Endothelial cell of umbilical vein (primary cell): ENCODE measurements around the gene PAIP2B. TPM values are rescaled to one million over a fixed set of nuclear protein-coding genes. Genes with fewer than 3 reads are reported as not detected.

Experiments
- BruUV-seq: library from RNA; stranded (reverse); fragments of 400-500 nt; replicated peaks from 2 replicates; lab custom pipeline; 2021; lab: Mats Ljungman, UMichigan
- CTCF ChIA-PET: fragments of 300-600, 350-600 bp; sonication (Branson Sonifier 250); formaldehyde crosslinking; loops from one replicate; lab custom pipeline; 2021; ENCODE audit warnings: antibody characterized with exemption, inconsistent platforms; lab: Charles Lee
- POLR2A ChIA-PET: fragments of 300-600, 350-600 bp; sonication (Branson Sonifier 250); formaldehyde crosslinking; loops from one replicate; lab custom pipeline; 2021; ENCODE audit warnings: antibody characterized with exemption, inconsistent platforms; lab: Charles Lee
- DNase-seq: peaks from one replicate; pipeline ENCODE4 v3.0.0-alpha.2; 2011; ENCODE audit warnings: low read depth, low spot score
- FAIRE-seq: peaks from 2 replicates; lab custom pipeline; 2011; peaks lifted over from hg19 to GRCh38; lab: Jason Lieb, UNC
- H2AFZ ChIP-seq: 2 replicates; pipeline ENCODE4 v1.6.0; 2012; ENCODE audit warnings: low read depth, low read length, control low read depth, inconsistent platforms
- H3K27ac ChIP-seq: 2 replicates; pipeline ENCODE4 v1.5.1; 2011; ENCODE audit warnings: low read depth, mild to moderate bottlenecking, control low read depth, low read length, moderate library complexity; ENCODE audit not compliant: insufficient read depth
- H3K27me3 ChIP-seq, 2 experiments: 2 replicates each; pipeline versions ENCODE4 v1.6.0 to v1.6.1; 2011; ENCODE audit warnings: low read length in 2 of 2, mixed read lengths in 1 of 2; ENCODE audit not compliant: control insufficient read depth in 2 of 2, insufficient read depth in 2 of 2
- H3K36me3 ChIP-seq, 2 experiments: 2 replicates in 1 of 2; 3 replicates in 1 of 2; pipeline ENCODE4 v1.5.1; 2011; ENCODE audit warnings: low read length in 2 of 2, mild to moderate bottlenecking in 1 of 2, moderate library complexity in 1 of 2; ENCODE audit not compliant: control insufficient read depth in 2 of 2, insufficient read depth in 2 of 2; ENCODE audit errors: extremely low read depth in 1 of 2
- H3K4me1 ChIP-seq: 3 replicates; pipeline ENCODE4 v1.5.1; 2011; ENCODE audit warnings: mild to moderate bottlenecking, low read length; ENCODE audit not compliant: control insufficient read depth, insufficient read depth; ENCODE audit errors: extremely low read depth
- H3K4me2 ChIP-seq: 2 replicates; pipeline ENCODE4 v1.6.1; 2011; ENCODE audit warnings: low read length, control low read depth, mixed read lengths; ENCODE audit not compliant: insufficient read depth
- H3K4me3 ChIP-seq, 3 experiments: fragments of 200-600 bp in 1 of 3; sonication (generic), shearing (Covaris generic) in 1 of 3; replicated peaks in 1 of 3; 2 replicates each; pipeline ENCODE4 v1.5.1; 2011 to 2016; ENCODE audit warnings: control low read depth in 3 of 3, low read length in 3 of 3, mild to moderate bottlenecking in 2 of 3, inconsistent platforms in 1 of 3, low read depth in 1 of 3, moderate library complexity in 1 of 3; ENCODE audit not compliant: insufficient read depth in 1 of 3
- H3K79me2 ChIP-seq: 2 replicates; pipeline ENCODE4 v1.6.0; 2012; ENCODE audit warnings: low read length, inconsistent platforms; ENCODE audit not compliant: control insufficient read depth, insufficient read depth
- H3K9ac ChIP-seq: replicated peaks from 2 replicates; pipeline ENCODE3; 2011; ENCODE audit warnings: low read length, control low read depth; ENCODE audit not compliant: insufficient read depth; ENCODE audit errors: extremely low read depth
- H3K9me1 ChIP-seq: replicated peaks from 3 replicates; pipeline ENCODE4 v1.6.0; 2011; ENCODE audit warnings: mild to moderate bottlenecking, low read length; ENCODE audit not compliant: control insufficient read depth, insufficient read depth; ENCODE audit errors: extremely low read depth
- H3K9me3 ChIP-seq: replicated peaks from 2 replicates; pipeline ENCODE4 v1.5.1; 2012; ENCODE audit warnings: low read length, inconsistent platforms; ENCODE audit not compliant: control insufficient read depth, insufficient read depth
- H4K20me1 ChIP-seq: replicated peaks from 2 replicates; pipeline ENCODE3; 2011; ENCODE audit warnings: mild to moderate bottlenecking, low read length; ENCODE audit not compliant: control insufficient read depth, insufficient read depth; ENCODE audit errors: extremely low read depth
- EZH2 ChIP-seq: IDR thresholded peaks from 2 replicates; pipeline ENCODE4 v1.6.1; 2012; ENCODE audit warnings: borderline replicate concordance, low read depth, mild to moderate bottlenecking, moderate library complexity, low read length, inconsistent platforms; ENCODE audit not compliant: severe bottlenecking
- FOS ChIP-seq: IDR thresholded peaks from 2 replicates; pipeline ENCODE4 v1.6.1; 2011; ENCODE audit warnings: mild to moderate bottlenecking, low read length, moderate library complexity, borderline replicate concordance; ENCODE audit not compliant: insufficient read depth
- GATA2 ChIP-seq: IDR thresholded peaks from 2 replicates; pipeline ENCODE4 v1.7.0; 2011; ENCODE audit warnings: low read depth, mild to moderate bottlenecking, moderate library complexity, mixed read lengths, low read length; ENCODE audit not compliant: insufficient read length, insufficient read depth
- JUN ChIP-seq: IDR thresholded peaks from 2 replicates; pipeline ENCODE4 v1.6.1; 2011; ENCODE audit warnings: borderline replicate concordance, low read depth; ENCODE audit not compliant: insufficient read length, insufficient read depth
- MYC ChIP-seq: IDR thresholded peaks from one replicate; pipeline ENCODE4 v1.6.1; 2011; ENCODE audit warnings: mild to moderate bottlenecking, low read depth, low read length
- POLR2A ChIP-seq: IDR thresholded peaks from 2 replicates; pipeline ENCODE4 v1.6.1; 2012; ENCODE audit warnings: low read depth, mild to moderate bottlenecking, control low read depth, low read length
- POLR2AphosphoS5 ChIP-seq: IDR thresholded peaks from 2 replicates; pipeline ENCODE4 v1.6.1; 2012; ENCODE audit warnings: low read depth, mild to moderate bottlenecking, control low read depth, low read length, moderate library complexity; ENCODE audit not compliant: insufficient read depth
- dilution Hi-C: fragments of 300-500 bp; cut with MboI; formaldehyde crosslinking; loops from one replicate; pipeline ENCODE4 v1.15.0; 2019; ENCODE audit warnings: low sequenced_read_pairs; ENCODE audit not compliant: extremely low pct_ligation_motif_present
- intact Hi-C: fragments of 100-400 bp; cut with micrococcal nuclease; formaldehyde crosslinking; loops from one replicate; pipeline ENCODE4 v1.10.0; 2022
- polyA plus RNA-seq, 4 experiments: library from polyadenylated mRNA; depleted of rRNA in 3 of 4; stranded (reverse) in 3 of 4; unstranded in 1 of 4; fragments of >200 nt; gene quantifications; 2 replicates each; pipeline versions ENCODE4 v1.2.1 to v1.2.3, GENCODE V29; 2011 to 2012; ENCODE audit warnings: missing spikeins in 1 of 4
- total RNA-seq: library from RNA; stranded (reverse); gene quantifications from 2 replicates; pipeline ENCODE4 v1.2.3, GENCODE V29; 2021
- TF ChIP-seq, protein P1 (sequence below): IDR thresholded peaks from 2 replicates; pipeline ENCODE4 v1.6.1; 2011; ENCODE audit not compliant: insufficient read depth, insufficient read length
- TF ChIP-seq, protein P2 (sequence below), 2 donors: IDR thresholded peaks; 1 replicate in 1 of 2; 2 replicates in 1 of 2; pipeline ENCODE4 v1.5.1; 2011; ENCODE audit warnings: low read length in 2 of 2, mild to moderate bottlenecking in 2 of 2, moderate library complexity in 2 of 2, control low read depth in 1 of 2, inconsistent platforms in 1 of 2, low read depth in 1 of 2; ENCODE audit not compliant: insufficient read depth in 1 of 2; ENCODE audit errors: extremely low read depth in 1 of 2

The PAIP2B gene
- total and polyA plus RNA-seq, 2 donors (not counting 3 experiments of a cell fraction or from before 2014, with no cell fraction given): 0.21 to 0.62 TPM

DNA sequence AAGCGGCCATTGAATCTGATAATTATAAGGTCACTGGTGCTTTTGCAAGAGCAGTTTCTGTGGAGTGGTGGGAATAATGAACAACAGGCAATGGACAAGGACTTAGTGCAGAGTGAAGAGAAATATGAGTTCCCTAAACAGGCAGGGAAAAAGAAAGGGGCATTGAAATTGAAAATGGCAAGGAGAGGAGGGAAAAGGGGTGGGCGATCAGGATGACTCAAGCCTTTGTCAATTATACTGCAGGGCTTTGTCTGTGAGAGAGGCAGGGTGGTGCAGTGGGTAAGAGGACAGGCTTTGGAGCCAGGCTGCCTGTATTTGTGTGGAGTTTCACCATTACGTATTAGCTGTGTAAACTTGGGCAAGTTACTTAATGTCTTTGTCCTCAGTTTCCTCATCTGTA, 29.5 kb upstream of the PAIP2B start:
- ChIA-PET POLR2A (interaction anchor here (0.6 kb wide), 1 partner anchor 19 kb away, joined by 4 read pairs; no protein-coding TSS in a partner anchor), CTCF (no interaction called here)
- no peak for FAIRE-seq
- H3K4me1 ChIP-seq: no peaks in the 10 kb centered on the region
- TF ChIP-seq JUN (no peak), FOS (no peak), GATA2 (no peak)
- no TSS peak for BruUV-seq
- H3K79me2 ChIP-seq: no peaks in the 10 kb centered on the region
- no peak overlapping the region for H3K27ac ChIP-seq
- DNase-seq: no peak
- H3K4me2 ChIP-seq: no peak overlapping the region
- H3K36me3 ChIP-seq: no peaks in the 10 kb centered on the region
- H2AFZ ChIP-seq: no peak overlapping the region
- H4K20me1 ChIP-seq: no peaks in the 10 kb centered on the region
- intact Hi-C loops (no loop called here), dilution Hi-C loops (no loop called here)
- H3K9me3 ChIP-seq: no peaks in the 10 kb centered on the region
- H3K9me1 ChIP-seq: no peaks in the 10 kb centered on the region
- peaks cover 14 to 16% of the 10 kb centered on the region in 2 experiments for H3K27me3 ChIP-seq
- H3K4me3 ChIP-seq: no peak overlapping the region
- H3K9ac ChIP-seq: no peak overlapping the region

DNA sequence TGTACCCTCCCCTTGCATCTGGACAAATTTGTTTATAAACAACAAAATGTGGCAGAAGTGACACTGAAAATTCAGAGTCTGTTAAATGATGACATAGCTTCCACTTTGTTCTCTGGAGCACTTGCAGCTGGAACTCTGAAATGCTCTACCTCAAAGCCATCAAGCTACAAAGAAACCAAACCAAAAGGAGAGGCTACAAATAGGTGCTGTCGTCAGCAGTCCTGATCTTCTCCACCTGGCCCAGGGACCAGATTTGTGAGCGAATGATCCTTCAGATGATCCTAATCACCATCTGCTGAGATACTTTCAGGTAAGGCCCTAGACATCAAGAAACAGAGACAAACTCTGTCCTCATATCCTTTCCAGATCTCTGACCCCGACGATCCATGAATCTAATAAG, 27.9 kb upstream of the PAIP2B start:
- no peak overlapping the region for H2AFZ ChIP-seq
- no peak overlapping the region for H3K9ac ChIP-seq
- intact Hi-C loops (no loop called here), dilution Hi-C loops (no loop called here)
- no peaks in the 10 kb centered on the region for H3K9me3 ChIP-seq
- ChIA-PET CTCF (no interaction called here), POLR2A (no interaction called here)
- DNase-seq (no peak), FAIRE-seq (no peak)
- H3K27me3 ChIP-seq: peaks cover 11 to 15% of the 10 kb centered on the region in 2 experiments
- no peak overlapping the region for H3K4me2 ChIP-seq
- H3K4me3 ChIP-seq: no peak overlapping the region
- BruUV-seq: no TSS peak
- H4K20me1 ChIP-seq: no peaks in the 10 kb centered on the region
- no peaks in the 10 kb centered on the region for H3K79me2 ChIP-seq
- H3K4me1 ChIP-seq: no peaks in the 10 kb centered on the region
- no peaks in the 10 kb centered on the region for H3K9me1 ChIP-seq
- TF ChIP-seq, protein P1, sequence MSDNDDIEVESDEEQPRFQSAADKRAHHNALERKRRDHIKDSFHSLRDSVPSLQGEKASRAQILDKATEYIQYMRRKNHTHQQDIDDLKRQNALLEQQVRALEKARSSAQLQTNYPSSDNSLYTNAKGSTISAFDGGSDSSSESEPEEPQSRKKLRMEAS: no peak
- TF ChIP-seq JUN (no peak), FOS (no peak), POLR2AphosphoS5 (no peak), GATA2 (no peak), MYC (no peak), EZH2 (no peak), POLR2A (no peak)
- TF ChIP-seq, protein P2, sequence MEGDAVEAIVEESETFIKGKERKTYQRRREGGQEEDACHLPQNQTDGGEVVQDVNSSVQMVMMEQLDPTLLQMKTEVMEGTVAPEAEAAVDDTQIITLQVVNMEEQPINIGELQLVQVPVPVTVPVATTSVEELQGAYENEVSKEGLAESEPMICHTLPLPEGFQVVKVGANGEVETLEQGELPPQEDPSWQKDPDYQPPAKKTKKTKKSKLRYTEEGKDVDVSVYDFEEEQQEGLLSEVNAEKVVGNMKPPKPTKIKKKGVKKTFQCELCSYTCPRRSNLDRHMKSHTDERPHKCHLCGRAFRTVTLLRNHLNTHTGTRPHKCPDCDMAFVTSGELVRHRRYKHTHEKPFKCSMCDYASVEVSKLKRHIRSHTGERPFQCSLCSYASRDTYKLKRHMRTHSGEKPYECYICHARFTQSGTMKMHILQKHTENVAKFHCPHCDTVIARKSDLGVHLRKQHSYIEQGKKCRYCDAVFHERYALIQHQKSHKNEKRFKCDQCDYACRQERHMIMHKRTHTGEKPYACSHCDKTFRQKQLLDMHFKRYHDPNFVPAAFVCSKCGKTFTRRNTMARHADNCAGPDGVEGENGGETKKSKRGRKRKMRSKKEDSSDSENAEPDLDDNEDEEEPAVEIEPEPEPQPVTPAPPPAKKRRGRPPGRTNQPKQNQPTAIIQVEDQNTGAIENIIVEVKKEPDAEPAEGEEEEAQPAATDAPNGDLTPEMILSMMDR (IDR thresholded peaks at IDR 0.05; ENCODE audit: extremely low read depth in 1 of 2, insufficient read depth in 1 of 2, low read depth in 1 of 2, low read length in 2 of 2): no peak
- H3K36me3 ChIP-seq: no peaks in the 10 kb centered on the region
- H3K27ac ChIP-seq: no peak overlapping the region
